Measurements from ENCODE around the gene ABCG2.

Gene ABCG2

DNA sequence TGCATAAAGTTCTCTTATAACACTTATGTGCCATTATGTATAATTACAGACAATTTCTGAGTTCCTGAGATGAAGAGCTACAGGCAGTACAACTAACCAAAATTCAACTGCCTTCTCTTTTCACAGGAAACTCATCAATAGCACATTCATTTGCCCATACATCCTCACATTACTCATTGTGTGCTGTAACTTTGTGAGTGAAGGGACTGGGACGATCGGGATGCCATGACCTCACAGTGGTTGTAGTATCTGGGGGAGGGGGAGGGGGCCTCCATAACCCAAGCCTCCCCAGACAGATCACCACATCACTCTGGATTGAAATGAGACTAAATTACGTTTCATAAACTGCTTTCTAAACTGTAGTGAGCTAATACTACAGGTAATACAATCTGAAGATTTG lies 60.7 kb downstream of the ABCG2 start:
- H3K4me1 ChIP-seq (ENCODE audit: control insufficient read depth in 1 of 2, insufficient read depth in 1 of 2, low read depth in 1 of 2, low read length in 1 of 2), result no peaks in the 10 kb centered on the region
- H3K4me3 ChIP-seq (ENCODE audit: low read depth in 1 of 2, low read length in 1 of 2), result no peak overlapping the region
- peaks cover 11% of the 10 kb centered on the region for H3K27me3 ChIP-seq
- no peak for TF ChIP-seq CTCF (IDR thresholded peaks at IDR 0.05)
- no peaks in the 10 kb centered on the region for H3K36me3 ChIP-seq
- no peaks in the 10 kb centered on the region for H3K9me3 ChIP-seq
- H3K27ac ChIP-seq, result no peak overlapping the region

DNA sequence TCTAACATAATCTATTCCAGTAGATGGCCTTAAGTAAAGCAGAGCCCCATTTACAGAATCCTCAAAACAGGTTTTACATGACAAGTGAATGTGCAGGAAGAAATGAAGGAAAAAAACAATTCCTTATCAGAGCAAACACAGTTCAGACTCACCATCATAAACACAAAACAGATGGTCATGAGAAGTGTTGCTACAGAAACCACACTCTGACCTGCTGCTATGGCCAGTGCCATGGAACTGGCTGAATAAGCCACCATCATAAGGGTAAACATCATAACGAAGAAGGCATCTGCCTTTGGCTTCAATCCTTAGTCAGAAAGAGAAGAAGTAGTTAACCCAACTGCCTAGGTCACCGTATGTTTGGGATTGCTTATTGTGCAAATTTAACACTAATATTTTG lies 61.1 kb downstream of the ABCG2 start:
- H3K4me3 ChIP-seq (ENCODE audit: low read depth in 1 of 2, low read length in 1 of 2), result no peak overlapping the region

GRCh38 chr4:88093874-88094273 lies 64.6 kb downstream of the ABCG2 start:
- Histone ChIP-seq H3K4me3 (ENCODE audit: low read depth in 1 of 2, low read length in 1 of 2) (no peak overlapping the region), H3K36me3 (no peaks in the 10 kb centered on the region), H3K27ac (no peak overlapping the region), H3K9me3 (no peaks in the 10 kb centered on the region), H3K4me1 (ENCODE audit: control insufficient read depth in 1 of 2, insufficient read depth in 1 of 2, low read depth in 1 of 2, low read length in 1 of 2) (no peaks in the 10 kb centered on the region), H3K27me3 (no peaks in the 10 kb centered on the region)
- TF ChIP-seq CTCF (IDR thresholded peaks at IDR 0.05), result no peak

More for the DNA sequence above, 61.1 kb downstream of the ABCG2 start:
- H3K27me3 ChIP-seq, result peaks cover 11% of the 10 kb centered on the region
- TF ChIP-seq CTCF (IDR thresholded peaks at IDR 0.05), result no peak
- no peaks in the 10 kb centered on the region for H3K9me3 ChIP-seq
- no peak overlapping the region for H3K27ac ChIP-seq
- H3K4me1 ChIP-seq (ENCODE audit: control insufficient read depth in 1 of 2, insufficient read depth in 1 of 2, low read depth in 1 of 2, low read length in 1 of 2), result no peaks in the 10 kb centered on the region
- H3K36me3 ChIP-seq, result no peaks in the 10 kb centered on the region

GRCh38 chr4:88091378-88091777 lies 67.1 kb downstream of the ABCG2 start:
- no peaks in the 10 kb centered on the region for H3K9me3 ChIP-seq
- H3K36me3 ChIP-seq, result no peaks in the 10 kb centered on the region

DNA sequence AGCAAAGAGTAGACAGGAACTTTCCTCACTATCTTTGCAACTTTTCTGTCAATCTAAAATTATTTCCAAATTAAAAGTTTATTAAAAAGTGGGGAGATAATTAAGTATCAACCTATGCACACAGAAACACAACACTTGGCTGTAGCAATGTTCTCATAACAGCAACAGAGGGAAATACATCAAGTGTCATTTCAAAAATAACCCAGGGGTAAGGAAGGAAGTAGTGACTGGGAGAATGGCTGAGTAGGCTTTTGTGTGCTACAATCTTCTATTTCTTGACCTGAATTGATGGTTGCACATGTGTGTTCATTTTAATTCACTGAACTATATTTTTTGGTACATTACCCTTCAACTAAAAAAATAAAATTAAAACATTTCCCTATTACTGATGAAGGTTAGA lies 67.5 kb downstream of the ABCG2 start:
- no peak overlapping the region for H3K4me3 ChIP-seq (ENCODE audit: low read depth in 1 of 2, low read length in 1 of 2)
- H3K36me3 ChIP-seq, result no peaks in the 10 kb centered on the region
- no peaks in the 10 kb centered on the region for H3K9me3 ChIP-seq
- no peaks in the 10 kb centered on the region for H3K4me1 ChIP-seq (ENCODE audit: control insufficient read depth in 1 of 2, insufficient read depth in 1 of 2, low read depth in 1 of 2, low read length in 1 of 2)
- no peak for TF ChIP-seq CTCF (IDR thresholded peaks at IDR 0.05)
- H3K27me3 ChIP-seq, result no peaks in the 10 kb centered on the region
- no peak overlapping the region for H3K27ac ChIP-seq

More at GRCh38 chr4:88091378-88091777, 67.1 kb downstream of the ABCG2 start:
- TF ChIP-seq CTCF (IDR thresholded peaks at IDR 0.05), result no peak
- H3K27me3 ChIP-seq, result no peaks in the 10 kb centered on the region
- no peak overlapping the region for H3K27ac ChIP-seq
- no peaks in the 10 kb centered on the region for H3K4me1 ChIP-seq (ENCODE audit: control insufficient read depth in 1 of 2, insufficient read depth in 1 of 2, low read depth in 1 of 2, low read length in 1 of 2)
- H3K4me3 ChIP-seq (ENCODE audit: low read depth in 1 of 2, low read length in 1 of 2), result no peak overlapping the region

DNA sequence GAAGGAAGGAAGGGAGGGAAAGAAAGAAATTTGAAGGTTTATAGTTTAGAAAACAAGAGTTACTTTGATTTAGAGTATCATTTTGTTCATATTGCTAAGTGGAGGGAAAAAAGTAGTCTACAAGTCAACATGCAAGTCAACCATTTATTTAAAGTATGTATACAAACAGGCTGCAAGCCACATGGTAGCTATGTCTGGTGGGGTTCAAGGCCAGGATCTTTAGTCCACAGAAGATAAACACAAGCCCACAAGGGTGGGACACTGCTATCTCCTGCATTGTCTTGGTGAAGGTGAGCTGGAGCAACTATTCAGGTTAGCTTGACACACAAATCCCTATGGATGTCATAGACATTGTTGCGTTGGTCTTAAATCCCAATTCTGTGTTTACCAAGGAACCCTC lies 71.4 kb downstream of the ABCG2 start:
- Histone ChIP-seq H3K27me3 (no peaks in the 10 kb centered on the region), H3K27ac (no peak overlapping the region), H3K36me3 (no peaks in the 10 kb centered on the region), H3K4me1 (ENCODE audit: control insufficient read depth in 1 of 2, insufficient read depth in 1 of 2, low read depth in 1 of 2, low read length in 1 of 2) (no peaks in the 10 kb centered on the region), H3K9me3 (no peaks in the 10 kb centered on the region), H3K4me3 (ENCODE audit: low read depth in 1 of 2, low read length in 1 of 2) (no peak overlapping the region)
- no peak for TF ChIP-seq CTCF (IDR thresholded peaks at IDR 0.05)
